HG02642 (cell line): ENCODE results near the gene DCD.

Experiments
- ATAC-seq: cut with Tn5 transposase; IDR thresholded peaks from one replicate; pipeline ENCODE4 v1.9.1; 2021; ENCODE audit warnings: mild to moderate bottlenecking; ENCODE audit not compliant: unreplicated experiment, poor library complexity

Gene DCD

GRCh38 chr12:54612225-54612750 is 35.9 kb downstream of the DCD start:
- ATAC-seq: no peak

GRCh38 chr12:54611715-54612149 is 36.4 kb downstream of the DCD start:
- no peak for ATAC-seq

- ATAC-seq: no peak
These were observed 39.4 kb downstream of the DCD start for GRCh38 chr12:54608769-54609168.

- no peak for ATAC-seq
These were observed 40.0 kb downstream of the DCD start for GRCh38 chr12:54608156-54608555.

GRCh38 chr12:54606556-54606955 is 41.6 kb downstream of the DCD start:
- no peak for ATAC-seq

- no peak for ATAC-seq
These were observed 42.8 kb downstream of the DCD start for GRCh38 chr12:54605138-54605970.

GRCh38 chr12:54604436-54604835 is 43.7 kb downstream of the DCD start:
- no peak for ATAC-seq

- no peak for ATAC-seq
These were observed 44.3 kb downstream of the DCD start for GRCh38 chr12:54603872-54604271.

- peak; percentile 93 for ATAC-seq
These were observed 44.9 kb downstream of the DCD start for GRCh38 chr12:54603173-54603814.

GRCh38 chr12:54602661-54603060 is 45.5 kb downstream of the DCD start:
- no peak for ATAC-seq

- ATAC-seq: no peak
These were observed 46.3 kb downstream of the DCD start for GRCh38 chr12:54601841-54602240.

- no peak for ATAC-seq
These were observed 49.2 kb downstream of the DCD start for GRCh38 chr12:54598970-54599369.

GRCh38 chr12:54596526-54596946 is 51.6 kb downstream of the DCD start:
- no peak for ATAC-seq

GRCh38 chr12:54595471-54595870 is 52.7 kb downstream of the DCD start:
- ATAC-seq: no peak
